Measurements from ENCODE around the gene MAGEA9B.
"Not testable (repeated sequence)": the region's sequence is repeated elsewhere in the genome, so short reads cannot be mapped to it uniquely, and the experiment has no call there.

MAGEA9B gene

DNA sequence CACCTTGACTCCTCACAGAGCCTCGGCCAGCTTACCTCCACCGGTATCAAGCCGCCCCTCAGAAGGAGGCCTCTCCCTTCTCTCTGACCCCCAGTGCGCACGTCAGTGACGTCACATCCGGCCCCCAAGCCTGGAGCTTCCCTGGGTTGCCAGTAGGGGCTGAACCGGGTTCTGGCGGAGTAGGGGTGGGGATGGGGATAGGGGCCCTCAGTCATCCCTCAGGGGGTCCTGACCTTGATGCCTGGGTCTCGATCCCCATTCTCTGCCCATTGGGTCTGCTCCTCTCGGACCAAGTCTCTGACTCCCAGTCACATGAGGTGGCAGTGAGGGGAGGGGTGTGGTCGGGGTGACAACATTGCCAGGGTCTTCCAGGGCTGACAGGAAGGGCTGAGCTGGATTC, at the start of gene MAGEA9B:
Gene MAGEA9B (minus strand): TSS at position 101 of the 400 bp plus-strand sequence. CDS start 4,280 bp downstream, outside the sequence.
- DNase-seq (ENCODE audit: low spot score): not testable (repeated sequence)

DNA sequence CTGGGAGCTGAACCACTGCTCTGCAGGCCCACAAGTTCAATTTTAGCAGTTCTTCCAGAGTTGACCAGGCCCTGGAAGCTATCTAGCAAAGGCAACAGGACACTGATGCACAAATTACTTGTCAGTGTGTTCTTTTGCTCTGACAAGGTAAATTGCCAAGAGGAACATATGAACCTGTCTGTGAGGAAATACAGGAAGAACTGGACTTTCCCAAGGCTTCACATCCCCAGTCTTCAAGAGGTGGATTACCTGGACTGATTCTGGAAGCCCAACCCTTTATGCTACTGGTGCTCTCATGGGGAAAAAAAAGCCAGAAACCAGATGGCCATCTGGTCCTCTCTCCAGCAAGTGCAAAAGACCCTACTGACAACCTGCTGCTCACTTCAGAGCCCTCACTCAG, 46.3 kb upstream of the MAGEA9B start:
- DNase-seq (ENCODE audit: low spot score): no peak

DNA sequence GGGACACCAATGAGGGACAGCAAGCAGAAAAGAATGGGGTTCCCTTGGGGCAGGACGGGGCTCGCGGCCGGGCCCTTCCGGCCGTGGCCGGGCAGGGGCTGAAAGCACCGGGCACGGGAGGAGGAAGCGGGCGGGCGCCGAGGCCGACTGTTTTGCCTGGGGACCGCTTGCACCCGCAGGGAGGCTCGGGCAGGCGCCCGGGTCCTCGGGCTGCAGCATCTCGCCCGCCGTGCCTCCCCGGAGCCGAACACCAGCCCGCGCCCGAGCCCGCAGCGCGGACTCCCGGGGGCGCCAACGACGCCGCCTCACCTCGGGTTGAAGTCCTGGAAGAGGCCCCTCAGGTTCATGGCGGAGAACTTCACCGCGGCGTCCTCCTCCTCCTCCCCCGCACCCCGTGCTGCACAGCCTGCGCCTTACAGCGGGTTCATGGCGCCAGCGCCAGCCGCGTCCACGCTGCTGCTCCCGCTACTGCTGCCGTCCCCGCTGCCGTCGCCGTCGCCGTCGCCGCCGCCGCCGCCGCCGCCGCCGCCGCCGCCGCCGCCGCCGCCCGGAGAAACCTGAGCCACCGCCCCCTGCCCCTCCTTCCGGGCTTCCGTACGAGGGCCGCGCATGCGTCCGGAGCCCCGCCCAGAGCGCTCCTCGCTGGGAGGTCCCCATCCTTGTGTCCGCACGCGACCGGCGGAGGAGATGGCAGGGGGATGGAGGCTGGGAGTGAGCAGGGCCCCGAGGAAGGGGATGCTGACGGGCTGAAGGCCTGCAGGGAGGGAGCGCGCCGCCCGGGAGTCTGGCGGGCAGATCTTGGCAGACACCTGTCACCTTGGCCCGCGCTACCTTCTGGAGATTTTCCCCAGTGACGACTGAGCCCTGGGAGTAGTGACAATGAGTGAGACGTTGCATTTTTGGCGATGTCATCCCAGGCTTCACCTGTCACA, 44.2 kb upstream of the MAGEA9B start, which contains the start of gene TMEM185A:
Gene TMEM185A (minus strand): TSS at position 559 of the 932 bp plus-strand sequence. CDS start 212 bp downstream, at position 347.
- peak; percentile 70 for DNase-seq (ENCODE audit: low spot score)

DNA sequence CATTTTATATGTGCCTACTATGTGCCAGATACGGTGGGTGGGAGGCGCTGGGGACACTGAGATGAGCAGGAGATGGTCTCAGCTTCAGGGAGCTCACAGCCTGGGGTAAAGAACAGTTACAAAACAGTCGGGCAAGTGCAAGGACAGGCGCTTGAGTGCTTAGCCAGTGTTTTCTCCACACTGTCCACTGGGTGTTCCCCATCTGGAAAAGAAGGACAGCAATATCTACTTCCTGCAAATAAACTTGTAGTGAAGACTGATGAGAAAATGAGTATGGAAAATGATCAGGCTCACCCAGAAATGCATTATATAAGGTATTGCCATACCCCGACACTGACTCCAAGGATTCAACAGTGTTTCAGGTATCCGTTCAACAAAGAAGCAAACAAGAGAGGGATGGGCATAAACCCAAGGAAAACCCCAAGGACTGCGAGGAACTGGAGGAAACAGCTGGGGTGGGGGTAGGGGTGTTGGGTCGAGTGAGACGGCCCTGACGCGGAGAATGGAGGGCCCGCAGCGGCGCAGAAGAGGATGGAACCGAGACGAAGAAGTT, 43.5 kb upstream of the MAGEA9B start:
- peak; percentile 22 for DNase-seq (ENCODE audit: low spot score)

- DNase-seq (ENCODE audit: low spot score): no peak
These were observed 42.6 kb upstream of the MAGEA9B start for GRCh38 chrX:149629730-149630387.

GRCh38 chrX:149628768-149629167, 41.5 kb upstream of the MAGEA9B start:
- no peak for DNase-seq (ENCODE audit: low spot score)

DNA sequence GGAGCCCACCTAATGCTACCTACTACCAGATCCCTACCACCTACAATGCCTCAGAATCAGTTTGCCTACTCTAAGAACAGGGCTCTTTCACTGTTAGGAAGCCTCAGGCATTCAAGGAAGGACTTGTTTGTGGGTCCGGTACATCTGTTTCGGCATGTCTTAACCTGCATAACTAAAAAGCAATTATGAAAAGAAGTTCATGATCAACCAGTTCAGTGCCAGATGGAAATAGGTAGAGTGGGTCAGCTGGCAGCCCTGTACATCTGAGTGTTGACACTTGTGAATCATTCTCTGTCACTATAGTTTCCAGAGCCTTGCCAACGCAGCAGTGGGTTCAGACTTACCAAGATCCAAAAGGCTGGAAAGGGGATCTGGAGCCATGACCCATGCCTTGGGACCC, 41.0 kb upstream of the MAGEA9B start:
- DNase-seq (ENCODE audit: low spot score): no peak

DNA sequence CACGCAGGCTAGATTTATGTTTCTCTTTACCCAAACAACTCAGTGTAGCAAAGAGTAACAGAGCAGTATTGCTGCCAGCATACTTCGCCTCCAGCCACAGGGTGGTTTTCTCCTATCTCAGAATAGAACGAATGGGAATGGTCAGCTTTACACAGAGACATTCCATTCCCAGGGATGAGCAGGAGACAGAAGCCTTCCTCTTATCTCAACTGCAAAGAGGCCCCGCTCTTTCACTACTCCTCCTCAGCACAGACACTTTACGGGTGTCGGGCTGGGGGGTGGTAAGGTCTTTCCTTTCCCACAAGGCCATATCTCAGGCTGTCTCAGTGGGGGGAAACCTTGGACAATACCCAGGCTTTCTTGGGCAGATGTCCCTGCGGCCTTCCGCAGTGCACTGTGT, 39.6 kb upstream of the MAGEA9B start:
- not testable (repeated sequence) for DNase-seq (ENCODE audit: low spot score)

GRCh38 chrX:149619662-149620061, 32.4 kb upstream of the MAGEA9B start:
- DNase-seq (ENCODE audit: low spot score): not testable (repeated sequence)

DNA sequence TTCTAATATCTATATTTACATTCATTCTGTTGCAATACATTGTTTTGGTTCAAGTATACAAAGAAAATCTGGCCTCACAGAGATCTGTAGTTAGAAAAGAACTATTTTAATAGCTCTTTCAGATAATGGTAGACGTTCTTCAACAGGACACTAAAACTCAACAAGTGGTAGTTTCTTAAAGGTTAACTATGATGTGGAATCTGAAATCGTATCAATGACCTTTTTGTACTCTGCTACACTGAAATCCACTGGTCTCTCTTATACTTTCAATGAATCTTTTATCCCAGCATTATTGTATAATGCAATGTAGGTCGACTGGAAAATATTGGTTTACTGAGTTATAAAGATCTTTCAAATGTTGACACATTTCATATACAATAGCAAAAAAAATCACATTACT, 31.6 kb upstream of the MAGEA9B start:
- DNase-seq (ENCODE audit: low spot score): no peak

GRCh38 chrX:149611623-149612175, 24.4 kb upstream of the MAGEA9B start:
- DNase-seq (ENCODE audit: low spot score): no peak

- DNase-seq (ENCODE audit: low spot score): no peak
These were observed 23.3 kb upstream of the MAGEA9B start for GRCh38 chrX:149610511-149610910.

- no peak for DNase-seq (ENCODE audit: low spot score)
These were observed 20.4 kb upstream of the MAGEA9B start for GRCh38 chrX:149607699-149608098.

GRCh38 chrX:149605248-149605885, 18.1 kb upstream of the MAGEA9B start:
- not testable (repeated sequence) for DNase-seq (ENCODE audit: low spot score)

DNA sequence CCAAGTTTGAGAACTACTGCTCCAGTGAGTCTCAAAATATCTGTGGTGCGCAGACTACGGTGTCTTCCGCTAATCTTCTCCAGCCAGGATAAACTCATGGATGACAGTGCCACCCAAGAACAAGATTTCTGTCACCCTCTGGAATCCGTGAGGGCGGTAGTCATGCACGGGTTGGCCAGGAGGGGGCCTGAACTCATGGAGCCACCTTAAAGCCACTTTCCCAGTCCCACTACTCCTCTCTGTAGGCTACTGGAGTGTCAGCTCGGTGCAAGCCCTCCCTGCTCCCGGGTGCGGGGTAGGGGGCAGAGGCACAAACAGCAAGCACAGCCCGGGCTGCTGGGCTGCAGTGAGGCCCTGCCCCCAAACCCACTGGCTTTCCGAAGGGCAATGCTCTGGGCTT, 11.3 kb upstream of the MAGEA9B start:
- not testable (repeated sequence) for DNase-seq (ENCODE audit: low spot score)

- not testable (repeated sequence) for DNase-seq (ENCODE audit: low spot score)
These were observed 8.7 kb upstream of the MAGEA9B start for GRCh38 chrX:149595943-149596342.

GRCh38 chrX:149595214-149595613, 8.0 kb upstream of the MAGEA9B start, which contains the start of gene HSFX2:
Gene HSFX2 (minus strand): TSS chrX:149595314. CDS start chrX:149594700, 614 bp downstream.
- not testable (repeated sequence) for DNase-seq (ENCODE audit: low spot score)

DNA sequence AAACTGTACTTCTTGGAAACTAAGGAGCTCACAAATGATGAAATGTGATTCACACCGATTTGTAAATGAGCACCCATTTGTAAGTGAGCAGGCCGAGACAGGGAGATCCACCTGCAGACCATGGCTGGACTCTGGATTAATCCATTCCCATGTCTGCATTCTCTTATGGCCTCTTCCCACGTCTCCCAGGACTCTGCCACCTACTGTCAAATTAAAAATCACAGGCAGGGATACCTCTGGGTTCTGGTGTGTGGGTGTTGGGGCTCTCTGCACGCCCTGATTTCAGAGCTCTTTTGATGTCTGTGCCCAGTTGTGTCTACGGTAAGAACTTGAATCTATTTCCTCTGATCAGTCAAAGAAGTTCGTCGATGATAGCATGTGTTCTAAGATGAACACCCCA, 3.7 kb upstream of the MAGEA9B start:
- DNase-seq (ENCODE audit: low spot score): not testable (repeated sequence)

GRCh38 chrX:149585631-149586030, 1.6 kb downstream of the MAGEA9B start:
- not testable (repeated sequence) for DNase-seq (ENCODE audit: low spot score)

- not testable (repeated sequence) for DNase-seq (ENCODE audit: low spot score)
These were observed 13.8 kb downstream of the MAGEA9B start for GRCh38 chrX:149573456-149573855.

GRCh38 chrX:149572743-149573142, 14.5 kb downstream of the MAGEA9B start:
- no peak for DNase-seq (ENCODE audit: low spot score)

DNA sequence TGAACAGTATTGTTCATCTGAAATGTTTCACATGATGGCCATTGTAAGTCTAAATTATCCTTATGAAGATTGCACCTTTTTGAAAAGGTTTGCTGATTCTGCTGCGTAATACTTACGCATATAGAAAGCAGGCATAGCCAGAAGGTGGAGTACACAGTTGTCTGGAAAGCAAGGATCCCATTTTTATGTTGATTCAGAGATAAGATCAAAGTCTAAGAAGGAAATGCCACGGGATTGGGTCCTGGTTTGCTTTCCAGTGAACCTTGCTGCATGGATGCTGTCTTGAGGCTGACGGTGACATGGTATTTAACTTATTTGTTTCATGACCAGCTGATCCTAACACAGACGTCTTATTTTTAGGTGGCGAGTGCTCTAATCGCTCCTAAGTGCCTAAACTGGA, 15.5 kb downstream of the MAGEA9B start:
- no peak for DNase-seq (ENCODE audit: low spot score)

All from HuH-7 (cell line).